Activated CD4-positive, alpha-beta T cell treated with anti-CD3 and anti-CD28 coated beads for 1 hour (primary cell): ENCODE data around the gene UBE4B.
"Not testable (repeated sequence)": the region's sequence is repeated elsewhere in the genome, so short reads cannot be mapped to it uniquely, and the experiment has no call there.

Experiments used
- DNase-seq: peaks from one replicate; pipeline ENCODE4 v3.0.0-alpha.2; 2020

UBE4B gene

DNA sequence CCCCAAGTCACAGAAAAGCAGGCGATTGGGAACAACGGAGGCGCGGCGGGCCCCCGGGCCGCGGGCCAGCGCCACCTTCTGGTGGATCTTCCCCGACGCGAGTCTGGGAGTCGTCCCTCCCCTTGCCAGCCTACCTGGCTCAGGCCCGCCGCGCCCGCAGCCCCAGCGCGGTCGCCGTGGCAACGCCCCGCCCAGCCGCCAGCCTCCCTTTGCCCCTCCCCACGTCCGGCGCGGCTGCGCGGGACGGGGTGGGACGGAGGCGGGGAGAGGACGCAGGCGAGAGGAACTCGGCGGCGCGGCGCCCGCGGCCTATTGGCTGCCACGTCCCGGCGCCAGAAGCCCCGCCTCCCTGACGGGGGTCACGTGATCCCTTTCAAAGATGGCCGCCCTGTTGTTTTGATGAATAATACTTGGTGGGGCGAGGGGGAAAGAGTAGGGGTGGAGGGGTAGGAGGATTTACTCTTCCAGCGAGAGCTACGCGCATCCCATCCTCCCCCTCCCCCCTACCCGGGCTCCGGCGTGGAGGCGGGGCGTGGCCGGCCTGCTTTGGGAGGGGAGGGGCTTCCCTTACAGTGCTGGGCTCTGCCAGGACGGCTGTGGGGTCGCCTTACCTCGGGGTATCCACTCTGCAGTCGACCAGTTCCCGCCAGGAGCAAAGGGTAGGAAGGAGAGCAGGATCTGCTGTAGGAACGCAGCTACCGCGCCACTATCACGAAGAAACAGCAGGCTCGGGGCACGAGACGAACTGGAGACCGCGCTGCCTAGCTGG, at the start of gene UBE4B:
Gene UBE4B (plus strand): TSS at position 369 of the 769 bp plus-strand sequence. CDS start 713 bp downstream, outside the sequence.
- DNase-seq: peak; percentile 99

- no peak for DNase-seq
These were observed 48.5 kb upstream of the UBE4B start for GRCh38 chr1:9984253-9984652.

GRCh38 chr1:9985001-9985400, 47.8 kb upstream of the UBE4B start:
- DNase-seq: no peak

- no peak for DNase-seq
These were observed 43.0 kb upstream of the UBE4B start for GRCh38 chr1:9989773-9990172.

- no peak for DNase-seq
These were observed 41.8 kb upstream of the UBE4B start for GRCh38 chr1:9990944-9991343.

GRCh38 chr1:9992910-9993309, 39.8 kb upstream of the UBE4B start:
- DNase-seq: no peak

GRCh38 chr1:9993561-9994075, 39.1 kb upstream of the UBE4B start:
- DNase-seq: no peak

GRCh38 chr1:9996624-9997582, 35.9 kb upstream of the UBE4B start, which contains the start of gene RBP7:
RBP7 (plus strand) TSS chr1:9997228; CDS start chr1:9997259, 31 bp downstream.
- DNase-seq: no peak

DNA sequence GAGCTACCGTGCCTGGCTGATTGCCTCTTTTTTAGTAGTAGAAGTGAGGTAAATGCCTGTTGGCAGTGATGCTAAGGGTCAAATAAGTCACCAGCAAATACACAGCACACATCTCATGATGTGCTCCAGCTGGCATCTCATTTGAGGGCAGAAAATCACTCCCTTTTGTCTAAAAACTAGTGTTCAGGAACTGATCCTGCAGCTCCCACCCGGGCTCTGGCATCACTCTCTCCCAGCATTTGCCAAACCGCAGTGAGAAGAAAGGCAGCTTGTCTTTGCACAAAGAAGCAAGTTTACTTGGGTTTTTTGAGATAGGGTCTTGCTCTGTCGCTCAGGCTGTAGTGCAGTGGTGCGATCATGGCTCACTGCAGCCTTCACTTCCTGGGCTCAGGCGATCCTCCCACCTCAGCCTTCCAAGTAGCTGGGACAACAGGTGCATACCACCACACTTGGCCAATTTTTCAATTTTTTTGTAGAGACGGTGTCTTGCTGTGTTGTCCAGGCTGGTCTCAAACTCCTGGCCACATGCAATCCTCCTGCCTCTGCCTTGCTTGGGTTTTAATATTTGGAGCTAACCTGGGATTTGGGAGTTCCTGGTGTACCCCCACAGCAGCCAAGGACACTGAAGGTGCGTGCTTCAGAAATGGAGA, 31.6 kb upstream of the UBE4B start:
- no peak for DNase-seq

GRCh38 chr1:10005248-10005647, 27.5 kb upstream of the UBE4B start:
- not testable (repeated sequence) for DNase-seq

DNA sequence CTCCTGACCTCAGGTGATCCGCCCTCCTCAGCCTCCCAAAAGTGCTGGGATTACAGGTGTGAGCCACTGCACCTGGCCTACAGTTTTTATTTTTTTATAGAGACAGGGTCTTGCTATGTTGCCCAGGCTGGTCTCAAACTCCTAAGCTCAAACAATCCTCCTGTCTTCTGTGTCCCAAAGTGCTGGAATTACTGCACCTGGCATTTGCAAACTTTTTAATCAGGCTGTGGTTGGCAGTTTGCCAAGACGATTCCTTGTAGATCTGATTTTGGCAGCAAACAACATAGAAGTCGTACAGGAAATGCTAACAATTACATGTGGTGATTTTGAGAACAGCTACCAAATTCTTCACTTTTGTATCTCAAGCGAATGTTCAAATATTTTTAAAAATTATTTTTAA, 25.6 kb upstream of the UBE4B start:
- DNase-seq: no peak

DNA sequence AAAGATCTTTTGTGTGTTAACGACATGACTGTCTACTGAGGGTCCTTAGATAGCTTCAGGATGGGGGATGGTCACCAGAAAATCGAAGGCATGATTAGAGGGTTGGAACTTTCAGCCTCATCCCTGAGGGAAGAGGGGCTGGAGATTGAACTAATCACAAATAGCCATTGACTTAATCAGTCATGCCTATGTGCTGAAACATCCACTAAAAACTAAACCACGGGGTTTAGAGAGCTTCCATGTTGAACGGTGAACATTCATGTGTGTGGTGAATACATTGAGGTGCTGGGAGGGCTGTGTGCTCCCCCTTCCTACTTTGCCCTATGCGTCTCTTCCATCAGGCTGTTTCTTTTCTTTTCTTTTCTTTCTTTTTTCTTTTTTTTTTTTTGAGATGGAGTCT, 18.7 kb upstream of the UBE4B start:
- no peak for DNase-seq

DNA sequence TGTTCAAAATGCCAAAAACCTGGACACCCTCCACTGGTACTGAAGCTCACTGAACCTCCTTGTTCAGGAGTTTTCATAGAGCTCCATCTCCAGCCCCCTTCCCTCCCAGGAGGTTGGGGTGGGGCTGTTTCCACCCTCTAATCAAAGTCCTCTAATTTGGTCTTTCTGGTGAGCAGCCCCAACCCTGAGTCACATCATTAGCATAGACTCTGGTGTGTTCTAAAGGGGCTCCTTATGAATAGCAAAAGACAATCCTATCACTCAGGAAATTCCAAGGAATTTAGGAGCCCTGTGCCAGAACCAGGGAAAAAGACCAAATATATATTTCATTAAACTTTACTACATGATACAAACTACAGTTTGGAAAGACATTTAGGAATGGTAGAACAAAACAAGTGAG, 13.2 kb upstream of the UBE4B start:
- no peak for DNase-seq

- no peak for DNase-seq
These were observed 12.7 kb upstream of the UBE4B start for GRCh38 chr1:10020086-10020485.

GRCh38 chr1:10020678-10021077, 12.1 kb upstream of the UBE4B start:
- DNase-seq: not testable (repeated sequence)

- DNase-seq: not testable (repeated sequence)
These were observed 10.8 kb upstream of the UBE4B start for GRCh38 chr1:10021992-10022391.

- DNase-seq: no peak
These were observed 10.1 kb upstream of the UBE4B start for GRCh38 chr1:10022656-10023055.

DNA sequence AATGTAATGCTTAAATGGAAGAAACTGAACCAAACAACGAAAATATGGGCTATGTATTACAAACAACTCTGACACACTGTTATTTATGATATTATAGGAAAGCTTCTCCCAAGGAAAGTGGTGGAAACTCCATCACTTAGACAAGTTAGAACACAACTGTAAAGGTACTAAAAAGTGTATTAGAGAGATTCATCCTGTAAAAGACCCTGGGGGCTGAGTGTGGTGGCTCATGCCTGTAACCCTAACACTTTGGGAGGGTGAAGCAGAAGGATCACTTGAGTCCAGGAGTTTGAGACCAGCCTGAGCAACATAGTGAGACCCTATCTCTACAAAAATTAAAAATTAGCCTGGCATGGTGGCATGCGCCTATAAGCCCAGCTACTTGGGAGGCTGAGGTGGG, 7.4 kb upstream of the UBE4B start:
- DNase-seq: no peak

- DNase-seq: no peak
These were observed 5.7 kb upstream of the UBE4B start for GRCh38 chr1:10027027-10027426.

DNA sequence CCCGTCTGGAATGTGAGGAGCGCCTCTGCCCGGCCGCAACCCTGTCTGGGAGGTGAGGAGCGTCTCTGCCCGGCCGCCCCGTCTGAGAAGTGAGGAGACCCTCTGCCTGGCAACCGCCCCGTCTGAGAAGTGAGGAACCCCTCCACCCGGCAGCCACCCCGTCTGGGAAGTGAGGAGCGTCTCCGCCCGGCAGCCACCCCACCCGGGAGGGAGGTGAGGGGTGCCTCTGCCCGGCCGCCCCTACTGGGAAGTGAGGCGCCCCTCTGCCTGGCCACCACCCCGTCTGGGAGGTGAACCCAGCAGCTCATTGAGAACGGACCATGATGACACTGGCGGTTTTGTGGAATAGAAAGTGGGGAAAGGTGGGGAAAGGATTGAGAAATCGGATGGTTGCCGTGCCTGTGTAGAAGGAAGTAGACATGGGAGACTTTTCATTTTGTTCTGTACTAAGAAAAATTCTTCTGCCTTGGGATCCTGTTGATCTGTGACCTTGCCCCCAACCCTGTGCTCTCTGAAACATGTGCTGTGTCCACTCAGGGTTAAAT, 3.7 kb upstream of the UBE4B start:
- DNase-seq: not testable (repeated sequence)

GRCh38 chr1:10031461-10031860, 1.3 kb upstream of the UBE4B start:
- DNase-seq: no peak

GRCh38 chr1:10033359-10033845, 644 bp downstream of the UBE4B start:
- peak; percentile 8 for DNase-seq

DNA sequence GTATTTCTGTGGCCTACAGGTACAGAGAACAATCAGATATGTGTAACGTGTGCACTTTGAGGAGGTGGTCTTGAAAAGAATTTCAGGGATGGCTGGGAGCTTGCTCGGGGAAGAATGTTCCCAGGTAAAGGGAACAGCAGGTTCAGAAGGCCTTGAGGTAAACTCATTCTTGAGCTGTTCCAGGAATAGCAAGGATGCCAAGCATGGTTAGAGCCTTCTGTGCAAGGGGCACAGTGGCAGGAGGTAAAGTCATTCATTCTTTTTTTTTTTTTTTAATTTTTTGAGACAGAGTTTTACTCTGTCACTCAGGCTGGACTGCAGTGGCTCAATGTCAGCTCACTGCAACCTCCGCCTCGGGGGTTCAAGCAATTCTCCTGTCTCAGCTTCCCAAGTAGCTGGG, 10.0 kb downstream of the UBE4B start:
- no peak for DNase-seq
